Thyroid gland (tissue), 4 donors: ENCODE measurements around the gene KLF3. TPM values are rescaled to one million over a fixed set of nuclear protein-coding genes. Genes with fewer than 3 reads are reported as not detected.
A peak's percentile ranks its signal among the peaks of the same experiment; 100 is the strongest.

ENCODE experiments used
- DNase-seq, 2 donors: peaks; one replicate each; pipeline ENCODE4 v3.0.0-alpha.2; 2019
- H3K27ac ChIP-seq, 3 donors: fragments of 200-600 bp; sonication (generic); 1 replicate in 2 of 3; 2 replicates in 1 of 3; pipeline ENCODE4 v1.5.1; 2016 to 2019; ENCODE audit warnings: mild to moderate bottlenecking in 1 of 3, moderate library complexity in 1 of 3
- H3K27me3 ChIP-seq: fragments of 200-600 bp; sonication (generic); one replicate; pipeline ENCODE4 v1.5.1; 2019
- H3K36me3 ChIP-seq, 2 donors: fragments of 200-600 bp; sonication (generic); one replicate each; pipeline ENCODE4 v1.5.1; 2016 to 2019
- H3K4me1 ChIP-seq, 2 donors: fragments of 200-600 bp; sonication (generic); one replicate each; pipeline ENCODE4 v1.5.1; 2017 to 2019
- H3K4me3 ChIP-seq, 3 donors: fragments of 200-600 bp; sonication (generic); replicated peaks in 1 of 3; 1 replicate in 2 of 3; 2 replicates in 1 of 3; pipeline ENCODE4 v1.5.1; 2016; ENCODE audit warnings: mild to moderate bottlenecking in 1 of 3
- H3K9me3 ChIP-seq: fragments of 200-600 bp; sonication (generic); one replicate; pipeline ENCODE4 v1.5.1; 2017
- CTCF ChIP-seq, 6 experiments: fragments of 200-600 bp in 3 of 6; fragments of 450-650 bp in 3 of 6; sonication (generic) in 3 of 6; IDR thresholded peaks; one replicate each; pipeline ENCODE4 v1.5.1; 2016 to 2019; ENCODE audit warnings: antibody characterized with exemption in 6 of 6, mild to moderate bottlenecking in 2 of 6, inconsistent platforms in 1 of 6, moderate library complexity in 1 of 6
- POLR2A ChIP-seq, 2 donors: fragments of 450-650 bp; IDR thresholded peaks; one replicate each; pipeline ENCODE4 v1.6.1; 2017; ENCODE audit warnings: antibody characterized with exemption in 2 of 2, mild to moderate bottlenecking in 2 of 2, moderate library complexity in 1 of 2
- WGBS, 2 donors: methylation state at CpG; one replicate each; pipeline ENCODE4 v1.1.5; 2017; 5-methylcytosine and 5-hydroxymethylcytosine counted together
- intact Hi-C: fragments of 100-400 bp; cut with DNase I; formaldehyde crosslinking; loops from one replicate; pipeline ENCODE4 v1.15.1; 2023
- total RNA-seq, 4 donors: library from RNA; depleted of rRNA; stranded (reverse); fragments of >200 nt; gene quantifications; one replicate each; pipeline ENCODE4 v1.2.3, GENCODE V29; 2016

The KLF3 gene
- total RNA-seq, 4 donors from 2014 or later, result 60.4 to 71.2 (median 64.8) TPM

GRCh38 chr4:38634047-38634759 lies 29.8 kb upstream of the KLF3 start:
- DNase-seq, result no peak
- peak overlapping the region in 1 of 3 donors; percentile 42 for H3K27ac ChIP-seq
- intact Hi-C loops, result no loop called here
- TF ChIP-seq CTCF (IDR thresholded peaks at IDR 0.05), result no peak
- TF ChIP-seq POLR2A (IDR thresholded peaks at IDR 0.05), result no peak
- no peaks in the 10 kb centered on the region for H3K36me3 ChIP-seq
- H3K4me1 ChIP-seq, result peaks cover 4 to 7% of the 10 kb centered on the region in 2 donors
- WGBS, 2 donors, result 70 to 82% methylated on average over 3 of the region's 3 CpGs
- no peak overlapping the region for H3K4me3 ChIP-seq
- no peaks in the 10 kb centered on the region for H3K27me3 ChIP-seq
- no peaks in the 10 kb centered on the region for H3K9me3 ChIP-seq

- no peaks in the 10 kb centered on the region for H3K36me3 ChIP-seq
- H3K4me3 ChIP-seq, result no peak overlapping the region
- peaks cover under 1 to 3% of the 10 kb centered on the region in 2 donors for H3K4me1 ChIP-seq
- WGBS, 2 donors, result 87 to 92% methylated on average over 3 of the region's 3 CpGs
- TF ChIP-seq CTCF (IDR thresholded peaks at IDR 0.05) (no peak), POLR2A (IDR thresholded peaks at IDR 0.05) (no peak)
- H3K27ac ChIP-seq, result no peak overlapping the region
- intact Hi-C loops, result no loop called here
- H3K9me3 ChIP-seq, result no peaks in the 10 kb centered on the region
- H3K27me3 ChIP-seq, result no peaks in the 10 kb centered on the region
- peak in 1 of 2 donors; percentile 35 for DNase-seq
These were observed 24.8 kb upstream of the KLF3 start for GRCh38 chr4:38639242-38639641.

- intact Hi-C loops, result no loop called here
- WGBS, 2 donors, result 96 to 97% methylated on average over 1 of the region's 1 CpG
These were observed 22.2 kb upstream of the KLF3 start for GRCh38 chr4:38641811-38642210.

GRCh38 chr4:38644201-38644600 lies 19.8 kb upstream of the KLF3 start:
- no peaks in the 10 kb centered on the region for H3K9me3 ChIP-seq
- H3K36me3 ChIP-seq, result no peaks in the 10 kb centered on the region
- intact Hi-C loops, result no loop called here
- no peak for DNase-seq
- TF ChIP-seq POLR2A (IDR thresholded peaks at IDR 0.05) (no peak), CTCF (IDR thresholded peaks at IDR 0.05) (no peak)
- no peak overlapping the region for H3K4me3 ChIP-seq
- no peaks in the 10 kb centered on the region for H3K27me3 ChIP-seq
- H3K4me1 ChIP-seq, result no peaks in the 10 kb centered on the region
- no peak overlapping the region for H3K27ac ChIP-seq
- 96 to 98% methylated on average over 3 of the region's 3 CpGs for WGBS, 2 donors

More at GRCh38 chr4:38641811-38642210, 22.2 kb upstream of the KLF3 start:
- no peaks in the 10 kb centered on the region for H3K27me3 ChIP-seq
- no peaks in the 10 kb centered on the region for H3K9me3 ChIP-seq
- no peaks in the 10 kb centered on the region for H3K4me1 ChIP-seq
- no peaks in the 10 kb centered on the region for H3K36me3 ChIP-seq
- TF ChIP-seq POLR2A (IDR thresholded peaks at IDR 0.05), result no peak
- no peak for TF ChIP-seq CTCF (IDR thresholded peaks at IDR 0.05)
- DNase-seq, result no peak
- no peak overlapping the region for H3K27ac ChIP-seq
- H3K4me3 ChIP-seq, result no peak overlapping the region

GRCh38 chr4:38647101-38647819 lies 16.7 kb upstream of the KLF3 start:
- 97% methylated on average over 2 of the region's 2 CpGs for WGBS, 2 donors
- no peak overlapping the region for H3K4me3 ChIP-seq
- no peak for TF ChIP-seq CTCF (IDR thresholded peaks at IDR 0.05)
- TF ChIP-seq POLR2A (IDR thresholded peaks at IDR 0.05), result no peak
- no peaks in the 10 kb centered on the region for H3K36me3 ChIP-seq
- H3K27me3 ChIP-seq, result no peaks in the 10 kb centered on the region
- H3K27ac ChIP-seq, result no peak overlapping the region
- no peaks in the 10 kb centered on the region for H3K9me3 ChIP-seq
- H3K4me1 ChIP-seq, result no peaks in the 10 kb centered on the region
- no peak for DNase-seq
- intact Hi-C loops, result no loop called here
